ENCODE results near the gene DTX3L. TPM values are rescaled to one million over a fixed set of nuclear protein-coding genes. Genes with fewer than 3 reads are reported as not detected.

The DTX3L gene
- total and polyA plus RNA-seq, 2 experiments from 2014 or later: 10.6 to 27.2 TPM

DNA sequence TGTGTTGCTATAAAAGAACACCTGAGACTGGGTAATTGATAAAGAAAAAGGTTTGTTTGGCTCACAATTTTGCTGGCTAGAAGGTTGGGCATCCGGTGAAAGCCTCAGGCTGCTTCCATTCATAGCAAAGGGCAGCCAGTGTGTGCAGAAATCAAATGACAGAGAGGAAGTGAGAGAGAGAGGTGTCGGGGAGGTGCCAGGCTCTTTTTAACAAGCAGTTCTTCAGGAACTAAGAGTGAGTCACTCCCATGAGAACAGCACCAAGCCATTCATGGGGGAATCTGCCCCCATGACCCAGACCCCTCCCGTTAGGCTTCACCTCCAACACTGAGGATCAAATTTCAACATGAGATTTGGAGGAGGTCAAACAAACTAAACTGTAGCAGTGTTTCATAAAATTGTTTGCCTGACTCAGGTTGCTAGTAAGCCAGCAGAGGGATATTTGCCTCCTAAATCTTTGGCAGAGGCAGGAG is 8.8 kb downstream of the DTX3L start:
- Histone ChIP-seq H3K27me3 (no peaks in the 10 kb centered on the region), H2AFZ (no peak overlapping the region), H3K9me3 (ENCODE audit: low read depth) (no peaks in the 10 kb centered on the region), H3K9me2 (replicated peaks; ENCODE audit: insufficient read depth) (no peaks in the 10 kb centered on the region), H3K4me3 (no peak overlapping the region), H3K79me2 (no peaks in the 10 kb centered on the region), H3K27ac (no peak overlapping the region), H3K4me1 (ENCODE audit: insufficient read depth) (no peaks in the 10 kb centered on the region), H3K36me3 (replicated peaks; ENCODE audit: insufficient read depth, low read depth) (peaks cover 7% of the 10 kb centered on the region), H3K4me2 (no peak overlapping the region), H4K20me1 (ENCODE audit: insufficient read depth, poor library complexity, severe bottlenecking) (no peaks in the 10 kb centered on the region)
- no peak for TF ChIP-seq EZH2phosphoT487 (IDR thresholded peaks at IDR 0.05; ENCODE audit: low read depth, severe bottlenecking, unreplicated experiment)
- no peak for TF ChIP-seq EZH2 (IDR thresholded peaks at IDR 0.05; ENCODE audit: borderline replicate concordance)
- TF ChIP-seq CTCF (IDR thresholded peaks at IDR 0.05; ENCODE audit: poor library complexity): no peak
- 32% methylated on average over 3 of the region's 3 CpGs for WGBS (ENCODE audit: low lambda C conversion rate, missing lambda C conversion rate)
- DNase-seq (ENCODE audit: low spot score): peak; percentile 23

GRCh38 chr3:122576174-122576940 is 12.2 kb downstream of the DTX3L start:
- Histone ChIP-seq H3K9me3 (ENCODE audit: low read depth) (peaks cover 2% of the 10 kb centered on the region), H3K4me1 (ENCODE audit: insufficient read depth) (no peaks in the 10 kb centered on the region), H3K4me3 (no peak overlapping the region), H3K27me3 (no peaks in the 10 kb centered on the region), H3K4me2 (no peak overlapping the region), H4K20me1 (ENCODE audit: insufficient read depth, poor library complexity, severe bottlenecking) (no peaks in the 10 kb centered on the region), H3K27ac (no peak overlapping the region), H2AFZ (no peak overlapping the region), H3K36me3 (replicated peaks; ENCODE audit: insufficient read depth, low read depth) (peaks cover 3% of the 10 kb centered on the region), H3K9me2 (replicated peaks; ENCODE audit: insufficient read depth) (no peaks in the 10 kb centered on the region), H3K79me2 (no peaks in the 10 kb centered on the region)
- no peak for TF ChIP-seq EZH2 (IDR thresholded peaks at IDR 0.05; ENCODE audit: borderline replicate concordance)
- no peak for TF ChIP-seq EZH2phosphoT487 (IDR thresholded peaks at IDR 0.05; ENCODE audit: low read depth, severe bottlenecking, unreplicated experiment)
- no peak for TF ChIP-seq CTCF (IDR thresholded peaks at IDR 0.05; ENCODE audit: poor library complexity)
- WGBS (ENCODE audit: low lambda C conversion rate, missing lambda C conversion rate): 72% methylated on average over 8 of the region's 8 CpGs
- no peak for DNase-seq (ENCODE audit: low spot score)

DNA sequence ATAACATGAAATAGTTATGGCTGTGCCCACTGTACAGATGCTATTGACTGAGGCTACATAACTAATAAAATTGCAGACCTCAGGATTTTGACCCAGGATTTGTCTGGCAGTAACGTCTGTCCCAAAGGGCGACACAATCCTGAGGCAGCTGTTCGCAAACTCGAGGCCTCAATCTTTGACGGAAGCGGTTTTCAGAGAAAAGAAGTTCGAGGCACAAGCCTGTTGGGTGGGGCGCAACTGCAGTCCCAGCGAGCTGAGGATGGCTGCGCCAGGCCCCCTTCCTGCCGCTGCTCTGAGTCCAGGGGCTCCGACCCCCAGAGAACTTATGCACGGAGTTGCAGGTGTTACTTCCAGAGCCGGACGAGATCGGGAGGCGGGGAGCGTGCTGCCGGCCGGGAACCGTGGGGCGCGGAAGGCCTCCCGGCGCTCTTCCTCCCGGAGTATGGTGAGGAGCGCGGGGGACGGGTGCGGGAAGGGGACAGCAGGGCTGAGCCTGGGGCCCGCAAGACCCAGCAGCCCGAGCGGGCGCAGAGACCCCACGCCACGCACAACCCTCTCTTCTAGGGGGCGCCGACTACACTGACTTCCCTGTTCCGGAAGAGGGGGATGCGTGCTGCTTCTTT is 13.4 kb downstream of the DTX3L start, which contains the start of gene PARP15:
Gene PARP15 (plus strand): TSS at position 242 of the 623 bp plus-strand sequence. CDS start 18 bp downstream, at position 260.
- Histone ChIP-seq H3K4me2 (peak within 1 kb of the TSS; percentile 87), H3K4me3 (peak within 1 kb of the TSS; percentile 16), H3K79me2 (no peaks in the 10 kb centered on the region), H3K9me3 (ENCODE audit: low read depth) (peaks cover 13% of the 10 kb centered on the region), H3K27ac (no peak within 1 kb of the TSS), H3K27me3 (no peaks in the 10 kb centered on the region), H4K20me1 (ENCODE audit: insufficient read depth, poor library complexity, severe bottlenecking) (no peaks in the 10 kb centered on the region), H3K36me3 (replicated peaks; ENCODE audit: insufficient read depth, low read depth) (no peaks in the 10 kb centered on the region), H3K4me1 (ENCODE audit: insufficient read depth) (no peaks in the 10 kb centered on the region), H2AFZ (peak within 1 kb of the TSS; percentile 78), H3K9me2 (replicated peaks; ENCODE audit: insufficient read depth) (no peaks in the 10 kb centered on the region)
- DNase-seq (ENCODE audit: low spot score): no peak
- no peak for TF ChIP-seq EZH2 (IDR thresholded peaks at IDR 0.05; ENCODE audit: borderline replicate concordance)
- TF ChIP-seq CTCF (IDR thresholded peaks at IDR 0.05; ENCODE audit: poor library complexity): peak; percentile 3
- 24% methylated on average over 40 of the region's 40 CpGs for WGBS (ENCODE audit: low lambda C conversion rate, missing lambda C conversion rate)

Data from hepatocyte (in vitro differentiated cells).